HG03095 (cell line): Measurements from ENCODE around the gene MN1.

Experiments used
- ATAC-seq: cut with Tn5 transposase; IDR thresholded peaks from one replicate; pipeline ENCODE4 v1.9.1; 2021; ENCODE audit warnings: moderate library complexity; ENCODE audit not compliant: unreplicated experiment

The MN1 gene

DNA sequence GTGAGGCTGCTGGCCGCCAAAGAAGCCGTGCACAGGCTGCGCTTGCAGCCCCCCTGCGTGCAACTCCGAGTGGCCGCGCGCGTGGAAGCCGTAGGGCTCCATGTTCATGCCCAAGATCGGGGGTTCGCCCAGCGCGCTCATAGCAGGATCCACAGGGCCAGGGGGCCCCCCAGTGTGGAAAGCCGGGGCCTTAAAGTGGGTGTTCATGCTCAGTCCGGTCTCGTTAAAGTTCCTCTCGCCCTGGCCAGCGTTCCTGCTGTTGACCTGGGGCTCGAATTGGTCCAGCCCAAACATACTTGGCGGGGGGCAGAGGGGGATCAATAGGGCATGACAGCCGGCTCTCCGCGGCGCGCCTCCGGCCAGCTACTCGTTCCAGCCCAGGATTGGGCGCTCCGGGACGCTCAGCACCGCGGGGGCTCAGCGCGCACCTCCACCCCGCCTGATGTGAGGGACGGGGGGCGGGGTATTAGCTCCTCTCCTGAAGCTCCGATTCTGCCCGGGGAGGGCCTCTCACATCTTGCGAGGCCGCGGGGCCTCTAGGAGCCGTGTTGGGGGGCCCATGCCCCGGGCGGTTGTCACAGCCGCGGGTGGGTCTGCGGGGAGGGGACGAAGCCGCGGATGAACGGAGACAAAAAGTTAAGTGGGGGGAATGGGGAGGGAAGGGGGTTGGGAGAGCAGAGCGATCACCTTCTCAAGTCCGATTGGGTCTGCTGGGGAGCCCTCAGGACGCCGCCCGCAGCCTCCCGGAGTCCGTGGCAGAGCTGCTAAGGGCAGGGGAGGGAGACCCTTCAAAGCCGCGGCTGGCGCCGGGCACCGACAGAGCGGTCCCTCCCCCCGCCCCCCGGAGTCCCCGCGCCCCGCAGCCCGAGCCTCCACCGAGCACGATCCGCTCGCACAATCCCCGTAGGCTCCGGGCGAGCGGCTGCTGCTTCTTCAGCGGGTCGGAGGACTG, 1.0 kb downstream of the MN1 start:
- no peak for ATAC-seq

DNA sequence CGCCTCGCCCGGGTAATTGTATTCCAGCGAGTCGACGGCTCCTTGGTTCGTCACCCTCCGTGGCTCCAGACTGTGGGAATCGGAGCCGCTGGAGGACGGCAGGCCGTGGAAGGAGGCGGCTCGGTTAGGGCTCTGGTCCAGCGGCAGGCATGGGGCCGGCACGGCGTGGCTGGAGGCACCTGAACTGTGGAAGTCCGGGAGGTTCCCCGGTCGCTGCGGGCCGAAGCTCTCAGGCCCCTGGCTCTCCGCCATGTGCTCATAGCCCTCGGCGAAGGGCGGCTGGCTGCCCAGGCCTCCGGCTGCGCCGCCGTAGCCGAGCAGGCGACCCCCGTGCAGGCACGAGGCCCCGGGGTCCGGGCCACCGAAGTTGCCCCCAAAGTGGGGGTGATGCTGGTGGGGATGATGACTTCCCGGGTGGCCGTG, 1.7 kb downstream of the MN1 start:
- ATAC-seq = no peak

DNA sequence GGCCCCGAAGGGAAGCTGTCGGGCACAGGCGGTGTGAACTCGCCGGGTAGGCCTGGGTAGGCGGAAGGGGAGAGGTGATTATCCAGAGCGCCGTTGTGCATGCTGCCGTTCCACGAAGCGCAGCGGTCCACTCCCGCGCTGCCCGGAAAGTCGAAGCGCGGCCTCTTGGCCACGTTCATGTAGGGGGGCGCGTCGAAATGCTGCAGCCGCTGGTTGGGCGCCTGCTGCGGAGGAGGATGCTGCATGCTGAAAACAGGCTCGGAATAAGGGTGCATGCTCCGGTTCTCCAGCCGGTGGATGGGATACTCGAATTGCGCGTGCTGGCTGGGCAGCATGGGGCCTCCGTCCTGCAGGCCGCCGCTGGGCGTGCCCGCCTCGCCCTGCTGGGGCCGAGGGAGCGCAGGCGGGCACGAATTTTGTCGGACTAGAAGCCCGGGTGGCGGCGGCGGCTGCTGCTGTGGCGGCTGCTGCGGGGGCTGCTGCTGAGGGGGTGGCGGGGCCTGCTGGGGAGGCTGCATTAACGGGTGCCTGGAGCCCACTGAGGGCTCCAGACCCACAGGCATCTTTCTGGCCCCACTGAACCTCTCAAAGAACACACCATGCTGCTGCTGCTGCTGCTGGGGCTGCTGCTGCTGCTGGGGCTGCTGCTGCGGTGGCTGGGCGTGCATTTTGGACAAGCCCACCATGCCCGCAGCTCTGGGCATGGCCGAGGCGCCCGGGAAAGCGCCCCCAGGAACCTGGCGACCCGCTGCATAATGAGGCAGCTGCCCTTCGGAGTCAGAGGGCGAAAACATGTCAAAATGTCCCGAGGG, 2.3 kb downstream of the MN1 start:
- ATAC-seq = no peak

DNA sequence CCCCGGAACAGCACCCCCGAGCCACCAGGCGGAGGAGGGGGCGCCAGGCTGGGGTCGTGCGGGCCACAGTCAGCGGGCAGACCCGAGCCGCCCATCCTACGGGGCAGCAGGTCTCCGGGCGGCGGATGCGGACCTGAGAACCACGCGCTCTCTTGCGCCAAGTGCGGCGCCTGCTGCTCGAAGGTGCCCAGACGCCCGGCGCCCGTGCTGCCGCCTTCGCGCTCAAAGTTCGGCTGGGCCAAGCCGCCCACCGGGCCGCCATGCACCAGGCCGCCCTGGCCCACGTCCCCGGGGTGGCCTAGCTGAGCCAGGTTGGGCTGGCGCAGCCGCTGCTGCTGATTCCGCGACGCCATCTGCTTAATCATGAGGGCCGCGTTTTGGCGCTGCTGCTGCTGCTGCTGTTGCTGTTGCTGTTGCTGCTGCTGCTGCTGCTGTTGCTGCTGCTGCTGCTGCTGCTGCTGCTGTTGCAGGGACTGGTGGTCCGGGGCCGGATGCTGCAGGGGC, 3.0 kb downstream of the MN1 start:
- no peak for ATAC-seq

DNA sequence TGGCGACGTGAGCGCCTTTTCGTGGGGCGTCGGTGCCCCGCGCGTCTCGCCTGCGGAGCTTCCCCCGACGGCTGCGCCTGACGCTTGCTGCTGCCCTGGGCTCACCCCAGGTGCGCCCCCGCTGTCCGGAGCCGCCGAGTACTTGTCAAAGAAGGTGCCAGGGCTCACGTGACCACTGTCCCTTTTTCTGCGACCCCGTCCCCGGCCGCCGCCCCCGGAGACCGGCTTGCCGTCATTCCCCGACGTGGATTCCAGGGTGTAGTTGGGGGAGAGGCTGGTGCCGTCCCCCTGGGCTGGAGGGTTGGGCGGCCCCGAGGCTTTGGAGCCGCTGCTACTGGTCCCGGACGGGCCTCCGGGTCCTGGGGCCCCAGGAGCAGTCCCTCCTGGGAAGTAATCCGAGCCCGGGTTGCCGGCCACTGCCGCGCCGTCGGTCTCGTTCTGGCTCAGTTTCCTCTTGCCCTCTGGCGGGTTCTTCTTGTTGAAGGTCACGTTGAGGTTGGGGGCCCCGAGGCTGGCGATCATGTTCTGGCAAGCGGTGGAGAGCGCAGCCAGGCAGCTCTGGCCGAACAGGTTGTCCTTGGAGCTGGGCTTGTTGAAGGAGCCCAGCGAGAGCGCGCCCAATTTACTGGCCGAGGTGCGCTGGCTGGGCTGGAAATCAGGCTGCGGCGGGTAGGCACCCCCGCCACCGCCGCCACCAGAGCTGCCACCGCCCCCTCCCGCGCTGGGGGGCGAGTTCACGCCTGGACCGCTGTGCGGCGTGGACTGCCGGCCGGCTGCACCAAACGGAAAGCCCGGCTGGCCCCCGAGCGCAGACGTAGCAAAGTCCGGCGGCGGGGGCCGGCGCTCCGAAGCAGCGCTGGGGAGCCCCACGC, 3.8 kb downstream of the MN1 start:
- ATAC-seq = no peak

DNA sequence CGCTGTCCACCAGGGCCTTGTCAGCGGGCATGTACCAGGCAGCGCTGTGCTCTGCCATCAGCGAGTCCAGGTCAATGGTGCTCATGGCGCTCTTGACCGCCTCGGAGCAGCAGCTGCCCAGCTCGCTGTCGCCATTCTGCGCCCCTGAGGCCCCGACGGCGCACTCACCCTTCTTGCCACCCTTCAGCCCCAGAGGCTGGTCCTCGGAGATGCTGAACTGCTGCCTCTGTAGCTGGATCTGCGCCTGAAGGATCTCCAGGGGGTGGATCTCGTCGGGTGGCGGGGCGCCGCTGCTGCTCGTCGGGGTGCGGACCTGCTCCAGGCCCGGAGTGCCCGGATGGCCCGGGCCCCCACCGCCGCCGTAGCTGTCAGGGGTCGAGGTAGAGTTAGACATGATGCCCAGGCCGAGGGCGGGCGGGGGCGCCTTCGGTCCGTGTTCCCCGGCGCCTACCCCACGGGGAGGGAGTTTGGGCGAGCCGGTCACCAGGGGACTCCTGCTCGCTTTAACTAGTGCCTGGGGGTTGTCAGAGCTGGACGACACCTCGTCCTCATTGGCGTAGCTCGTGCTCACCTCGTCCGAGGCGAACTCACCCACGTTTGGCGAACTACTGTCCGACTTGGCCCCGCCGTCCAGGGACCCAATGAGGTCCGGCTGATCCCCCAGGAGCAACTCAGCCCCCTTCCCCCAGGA, 4.6 kb downstream of the MN1 start:
- no peak for ATAC-seq

DNA sequence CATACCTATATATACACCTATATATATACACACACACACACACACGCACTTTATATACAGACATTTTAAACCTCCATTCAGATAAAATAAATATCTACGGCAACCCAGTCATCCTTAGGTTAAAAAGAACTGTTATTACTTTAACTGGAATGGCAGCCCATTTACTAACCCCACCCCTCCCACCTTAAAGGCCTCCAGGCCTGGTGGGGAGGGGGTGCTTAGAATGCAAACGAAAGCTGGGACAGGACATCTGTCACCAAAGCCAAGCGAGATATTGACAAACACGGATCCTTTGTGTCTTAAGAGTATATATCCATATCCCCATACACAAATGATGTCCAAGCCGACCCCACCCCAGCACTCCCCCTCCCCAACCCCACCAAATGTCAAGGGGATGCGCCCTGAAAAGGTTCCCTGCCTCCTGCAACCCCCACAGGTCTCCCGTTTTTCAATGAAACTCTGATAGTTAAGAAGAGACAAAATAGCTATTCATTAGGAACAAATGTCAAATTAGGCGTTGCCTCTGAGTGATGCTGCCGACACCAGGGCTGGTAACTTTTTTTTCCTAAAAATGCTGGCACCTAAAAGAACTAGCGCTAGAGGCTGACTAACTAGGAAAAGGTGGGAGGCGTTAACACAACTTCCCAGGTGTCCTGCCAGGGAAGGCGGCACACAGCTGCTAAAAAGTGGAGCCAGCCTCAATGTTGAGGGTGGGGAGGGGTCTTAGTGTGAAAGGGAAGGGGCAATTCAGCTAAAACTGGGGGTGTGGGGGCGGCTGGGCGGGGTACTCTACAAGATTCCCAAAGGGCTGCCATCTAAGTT, 5.6 kb downstream of the MN1 start:
- no peak for ATAC-seq

DNA sequence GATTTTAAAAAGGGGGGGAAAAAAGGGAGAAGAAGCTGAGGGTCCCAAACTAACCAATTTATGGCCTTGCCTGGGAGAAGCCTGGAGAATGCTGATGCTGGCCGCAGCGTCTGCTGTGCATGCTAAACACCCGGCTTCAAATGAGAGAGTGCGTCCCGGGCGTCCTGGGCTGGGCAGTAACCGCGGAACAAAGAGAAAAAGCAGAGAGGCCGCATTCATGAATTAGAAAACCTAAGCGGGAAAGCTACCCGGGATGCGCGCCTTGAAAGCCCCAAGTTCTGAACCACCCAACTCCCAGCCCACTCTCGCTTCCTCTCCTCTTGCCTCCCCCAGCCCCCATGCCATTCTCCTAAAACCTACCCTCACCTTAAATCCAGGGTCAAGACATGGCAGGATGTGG, 6.5 kb downstream of the MN1 start:
- no peak for ATAC-seq

DNA sequence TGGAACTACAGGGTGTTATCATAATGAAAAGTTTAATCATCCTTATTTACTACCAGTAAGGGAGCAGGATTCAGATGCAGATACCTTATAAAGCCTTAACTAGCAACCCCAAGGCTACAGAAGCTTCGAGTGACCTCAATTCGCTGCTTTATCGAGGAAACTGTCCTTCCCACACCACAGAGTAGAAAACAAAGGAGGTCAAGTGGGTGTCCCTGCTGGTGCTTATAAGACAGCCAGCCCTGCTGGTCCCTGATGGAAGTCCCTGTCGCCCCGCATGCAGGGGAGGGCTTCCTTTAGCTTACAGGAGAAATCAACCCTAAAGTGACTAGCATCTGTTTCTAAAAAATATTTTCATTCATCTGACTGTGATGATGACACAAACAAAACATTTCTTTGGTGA, 7.3 kb downstream of the MN1 start:
- no peak for ATAC-seq

DNA sequence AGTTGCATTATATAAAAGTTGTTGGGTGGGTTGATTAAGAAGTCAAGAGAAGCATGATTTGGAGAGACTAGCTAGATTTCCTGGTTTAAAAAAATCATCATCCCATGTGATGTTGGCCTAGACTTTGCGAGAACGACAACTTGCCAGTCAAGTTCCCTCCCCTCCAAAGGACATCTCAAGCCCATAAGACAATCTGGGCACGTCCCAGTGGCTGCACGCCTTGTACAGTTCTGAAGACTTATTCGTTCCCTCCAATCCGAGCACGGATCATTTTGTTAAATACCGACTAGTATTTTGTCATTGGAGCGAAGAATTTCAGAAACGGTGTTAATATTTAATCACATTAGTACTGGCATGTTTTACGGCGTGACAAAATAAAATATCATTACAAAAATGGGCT, 8.0 kb downstream of the MN1 start:
- ATAC-seq = no peak

DNA sequence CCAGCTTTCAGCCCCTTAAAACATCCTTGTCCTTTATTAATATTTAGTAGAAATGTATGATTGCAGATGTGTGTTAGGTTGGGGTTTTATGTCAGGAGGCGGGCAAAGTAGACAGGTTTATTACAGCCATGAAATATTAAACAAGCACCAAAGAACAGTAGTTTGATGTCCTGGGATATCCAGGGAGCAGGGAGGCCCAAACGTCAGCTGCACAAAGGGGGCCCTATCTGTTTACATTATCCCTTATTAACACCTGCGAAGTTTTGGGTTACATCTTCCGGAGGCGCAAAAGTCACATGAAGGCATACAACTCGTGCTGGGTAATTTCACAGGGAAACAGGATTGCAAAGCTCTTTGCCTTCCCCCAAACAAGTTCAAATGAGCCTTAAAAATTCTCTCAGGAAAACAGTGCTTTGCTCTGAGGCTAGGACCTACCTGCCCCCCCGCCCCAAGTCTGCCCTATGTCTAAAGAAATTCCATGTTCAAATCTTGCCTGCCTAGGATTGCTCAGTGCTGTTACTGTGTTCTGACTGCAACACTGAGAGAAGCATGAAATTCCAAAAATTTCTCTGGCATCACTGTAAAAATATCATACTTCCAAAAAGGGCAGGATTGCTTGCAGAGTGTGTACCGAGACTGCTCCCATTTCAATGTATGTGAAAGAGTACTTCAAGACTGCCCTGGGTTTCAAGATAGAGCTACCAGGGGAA, 8.9 kb downstream of the MN1 start:
- no peak for ATAC-seq

DNA sequence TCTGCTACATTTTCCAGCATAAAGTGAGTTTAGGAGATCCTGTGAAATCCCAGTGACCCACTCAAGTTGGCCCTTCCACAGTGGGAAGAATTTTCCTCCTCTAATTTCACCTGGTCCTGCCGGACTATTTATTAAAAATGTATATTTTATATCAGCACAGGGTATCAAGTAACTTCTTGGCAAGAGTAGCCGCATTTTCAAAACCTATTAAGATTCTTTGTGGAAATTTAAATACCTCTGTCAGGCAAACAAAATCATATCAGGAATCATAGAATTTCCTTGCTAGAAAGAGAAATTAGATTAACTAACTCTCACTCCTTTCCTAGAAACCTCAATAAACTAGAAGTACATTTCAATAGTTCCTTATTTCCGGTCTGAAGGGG, 9.7 kb downstream of the MN1 start:
- ATAC-seq = no peak

DNA sequence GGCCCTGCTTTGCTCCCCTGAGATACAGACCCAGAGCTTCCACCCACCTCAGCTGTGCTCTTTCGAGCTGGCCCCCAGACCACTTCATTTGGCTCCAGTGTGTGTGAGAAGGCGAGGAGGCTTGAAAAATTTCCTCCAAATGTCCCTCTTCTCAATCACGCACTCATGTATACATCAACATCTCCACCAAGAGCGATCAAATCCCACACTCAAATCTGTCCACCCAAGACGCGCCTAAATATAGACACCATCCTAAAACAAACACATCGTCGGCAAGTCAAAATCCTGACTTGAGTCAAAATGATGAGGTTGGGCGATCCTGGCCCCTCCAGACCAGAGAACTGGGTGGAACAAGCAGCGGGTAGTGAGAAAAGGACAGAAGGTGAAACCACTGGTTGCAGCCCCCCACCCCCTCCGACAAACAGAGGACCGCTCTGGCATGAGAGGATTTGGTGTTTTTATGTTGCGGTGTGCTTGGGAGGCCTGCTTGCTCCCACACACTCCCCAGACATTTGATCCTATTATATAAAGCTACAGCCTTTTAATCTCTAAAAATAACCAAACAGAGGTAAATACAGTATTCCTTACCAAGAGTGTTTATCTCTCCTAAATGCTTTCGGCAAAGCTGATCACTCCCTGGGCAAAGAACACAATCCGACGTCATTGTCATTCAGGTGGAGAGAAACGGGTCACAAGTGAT, 10.2 kb downstream of the MN1 start:
- ATAC-seq = no peak

DNA sequence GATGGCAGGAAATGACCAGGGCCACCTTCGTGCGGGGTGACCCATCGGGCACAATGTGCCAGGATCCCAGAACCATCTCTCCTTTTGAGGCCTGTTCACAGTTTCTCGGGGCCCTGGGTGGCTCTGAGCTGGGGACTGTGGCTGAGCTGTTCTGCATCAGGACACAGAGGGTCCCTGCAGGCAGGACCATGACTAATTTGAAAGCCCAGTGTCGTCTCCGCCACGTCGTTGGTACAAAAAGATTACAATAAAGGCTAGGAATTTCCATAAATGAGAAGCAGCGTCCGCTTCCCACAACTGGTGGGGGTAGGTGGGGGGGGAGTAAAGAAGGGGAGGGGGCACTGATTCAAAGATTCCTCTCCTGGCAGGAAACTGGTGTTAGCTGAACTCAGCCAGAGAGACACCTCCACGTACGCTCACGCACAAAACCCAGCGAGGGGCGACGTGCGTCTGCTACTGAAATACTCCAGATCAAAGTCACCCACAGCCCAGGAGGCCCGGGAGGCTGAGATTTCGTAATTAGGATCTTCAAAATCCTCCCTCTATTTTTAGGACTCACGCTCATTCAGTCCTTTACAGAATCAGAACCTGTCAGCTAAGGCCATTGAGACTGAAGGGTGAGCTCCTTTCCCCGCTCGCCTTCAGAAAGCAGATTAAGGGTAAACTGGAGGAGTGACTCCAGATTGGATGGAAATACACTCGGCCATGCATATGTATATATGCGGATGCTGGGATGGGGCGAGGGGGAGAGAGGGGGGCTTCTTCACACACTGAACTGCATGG, 11.0 kb downstream of the MN1 start:
- ATAC-seq = no peak

DNA sequence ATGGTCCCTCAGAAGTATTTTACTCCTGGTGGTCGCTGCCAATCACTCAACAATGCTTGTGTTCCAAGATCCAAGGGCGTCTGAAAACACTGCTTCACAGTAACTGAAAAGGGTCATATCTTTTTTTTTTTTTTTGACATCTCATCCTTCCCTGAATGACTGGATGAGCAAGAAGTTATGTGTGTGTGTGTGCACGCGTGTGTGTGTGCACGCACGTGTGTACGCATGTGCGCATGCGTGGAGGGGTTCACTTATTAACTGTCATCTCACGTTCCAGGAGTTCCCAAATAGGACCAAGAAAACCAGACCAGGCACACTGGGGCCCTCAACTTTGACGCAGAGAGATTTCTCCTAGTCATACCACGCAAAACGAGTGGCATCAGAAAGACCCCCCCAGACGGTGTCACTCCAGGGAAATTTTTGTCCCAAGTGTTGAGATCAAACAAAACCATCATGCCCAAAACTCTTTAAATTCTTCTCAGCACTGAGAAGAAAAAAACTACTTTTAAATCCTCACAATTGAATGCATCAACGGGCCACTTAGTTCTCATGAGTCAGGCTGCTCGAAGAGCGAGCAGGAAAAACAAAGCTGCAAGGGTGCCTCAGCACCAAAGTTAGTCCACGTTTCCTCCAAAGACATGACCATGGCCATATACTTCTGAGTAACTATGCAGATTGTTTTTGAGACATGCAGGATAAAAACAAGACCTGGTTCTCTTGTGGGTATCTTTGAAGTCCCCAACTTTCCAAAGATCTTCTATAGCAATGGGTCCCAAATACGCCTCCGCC, 12.9 kb downstream of the MN1 start:
- no peak for ATAC-seq

DNA sequence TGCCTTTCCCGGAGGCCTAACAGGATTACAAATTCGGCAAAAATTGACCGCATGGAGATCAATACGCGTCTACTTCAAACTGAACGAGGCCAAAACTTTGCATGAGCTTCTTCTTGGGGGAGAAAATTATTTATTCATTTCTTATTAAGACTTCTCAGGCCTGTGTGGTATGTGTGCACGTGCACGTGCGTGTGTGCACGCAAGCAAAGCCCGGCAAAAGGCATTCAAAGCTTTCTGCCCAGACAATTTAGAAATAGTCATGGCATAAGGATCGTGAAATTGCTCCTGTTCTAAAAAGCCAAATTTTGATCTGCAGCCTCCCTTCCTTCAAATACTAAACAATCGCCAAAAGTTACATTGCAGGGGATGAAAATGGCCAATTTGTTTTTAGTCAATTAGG, 14.6 kb downstream of the MN1 start:
- no peak for ATAC-seq
